ENCODE measurements around the gene VPS37B.
"Not testable (repeated sequence)": the region's sequence is repeated elsewhere in the genome, so short reads cannot be mapped to it uniquely, and the experiment has no call there.

Gene VPS37B

GRCh38 chr12:122880668-122881067 lies 15.3 kb downstream of the VPS37B start:
- DNase-seq: no peak

GRCh38 chr12:122880155-122880667 lies 15.7 kb downstream of the VPS37B start:
- no peak for DNase-seq

- DNase-seq: no peak
Observed at GRCh38 chr12:122878780-122879612, 16.9 kb downstream of the VPS37B start.

GRCh38 chr12:122876731-122877130 lies 19.2 kb downstream of the VPS37B start:
- DNase-seq: no peak

GRCh38 chr12:122876281-122876680 lies 19.6 kb downstream of the VPS37B start:
- DNase-seq: not testable (repeated sequence)

- DNase-seq: no peak
Observed at GRCh38 chr12:122875590-122876220, 20.2 kb downstream of the VPS37B start.

- peak in 2 of 4 experiments; percentile 16 to 39 for DNase-seq
Observed at GRCh38 chr12:122874081-122874480, 21.8 kb downstream of the VPS37B start.

GRCh38 chr12:122873540-122873939 lies 22.4 kb downstream of the VPS37B start:
- DNase-seq: no peak

- DNase-seq: no peak
Observed at GRCh38 chr12:122872815-122873361, 23.0 kb downstream of the VPS37B start.

GRCh38 chr12:122871851-122872780 lies 23.8 kb downstream of the VPS37B start:
- no peak for DNase-seq

- no peak for DNase-seq
Observed at GRCh38 chr12:122870867-122871664, 24.9 kb downstream of the VPS37B start.

GRCh38 chr12:122870163-122870842 lies 25.6 kb downstream of the VPS37B start:
- DNase-seq: no peak

GRCh38 chr12:122869207-122869973 lies 26.5 kb downstream of the VPS37B start:
- no peak for DNase-seq

GRCh38 chr12:122868471-122869177 lies 27.3 kb downstream of the VPS37B start:
- no peak for DNase-seq

- no peak for DNase-seq
Observed at GRCh38 chr12:122867691-122868461, 28.0 kb downstream of the VPS37B start.

GRCh38 chr12:122866950-122867607 lies 28.8 kb downstream of the VPS37B start:
- no peak for DNase-seq

- no peak for DNase-seq
Observed at GRCh38 chr12:122866379-122866778, 29.5 kb downstream of the VPS37B start.
